ENCODE data around the gene TBC1D8.

The TBC1D8 gene

DNA sequence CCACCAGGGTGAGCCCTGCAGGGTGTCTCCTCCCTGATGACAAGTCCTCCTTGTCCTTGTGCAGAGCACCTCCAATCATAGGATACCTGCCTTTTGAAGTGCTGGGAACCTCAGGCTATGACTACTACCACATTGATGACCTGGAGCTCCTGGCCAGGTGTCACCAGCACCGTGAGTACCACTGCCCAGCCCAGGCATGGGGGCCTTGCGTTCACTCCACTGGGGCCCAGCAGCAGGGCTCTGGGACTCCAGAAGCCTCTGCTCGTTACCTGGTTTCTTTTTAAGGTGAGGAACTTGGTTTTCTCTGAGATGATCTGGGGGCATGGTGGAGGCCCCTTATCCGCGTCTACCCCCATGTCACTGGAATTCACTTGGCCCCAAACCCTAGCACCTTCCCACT, 185.6 kb downstream of the TBC1D8 start:
- Histone ChIP-seq H3K4me1 (ENCODE audit: insufficient read depth, insufficient read length) (no peaks in the 10 kb centered on the region), H3K36me3 (ENCODE audit: insufficient read depth, insufficient read length, low read length) (no peaks in the 10 kb centered on the region), H3K4me3 (ENCODE audit: insufficient read length, low read depth) (no peak overlapping the region), H3K9ac (ENCODE audit: insufficient read length, low read depth) (no peak overlapping the region), H3K27me3 (ENCODE audit: insufficient read depth, insufficient read length) (no peaks in the 10 kb centered on the region), H3K9me3 (ENCODE audit: insufficient read depth, low read length) (no peaks in the 10 kb centered on the region)
- DNase-seq (ENCODE audit: low read depth, low spot score) = no peak
- TF ChIP-seq YY1 (IDR thresholded peaks at IDR 0.05; ENCODE audit: insufficient read depth, insufficient read length) = no peak
- no peak for TF ChIP-seq ZNF274 (IDR thresholded peaks at IDR 0.05; ENCODE audit: low read depth, low read length)
- TF ChIP-seq SUZ12 (IDR thresholded peaks at IDR 0.05; ENCODE audit: extremely low read depth, insufficient read depth, insufficient read length) = no peak

DNA sequence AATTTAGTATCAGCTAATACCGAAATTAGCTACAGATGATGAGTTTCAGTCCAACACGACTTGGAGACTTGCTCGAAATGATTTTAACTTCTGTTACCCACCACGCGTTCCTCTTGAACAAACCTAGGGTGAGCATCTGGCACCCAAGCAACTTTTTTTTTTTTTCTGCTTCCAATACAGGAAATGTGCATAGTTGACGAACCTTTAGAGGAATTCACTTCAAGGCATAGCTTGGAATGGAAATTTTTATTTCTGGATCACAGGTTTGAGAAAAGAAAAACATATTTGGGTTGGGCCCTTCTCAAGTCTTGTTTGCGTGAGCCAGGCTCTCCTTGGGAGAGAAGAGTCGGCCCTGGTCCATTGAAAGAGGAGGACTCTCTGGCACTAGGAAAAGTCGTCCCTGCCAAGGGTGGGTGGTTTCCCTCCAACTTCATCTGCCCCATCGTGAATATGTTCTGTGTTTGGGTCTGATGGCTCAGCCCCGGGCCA, 186.5 kb downstream of the TBC1D8 start:
- Histone ChIP-seq H3K4me3 (ENCODE audit: insufficient read length, low read depth) (no peak overlapping the region), H3K27me3 (ENCODE audit: insufficient read depth, insufficient read length) (no peaks in the 10 kb centered on the region), H3K36me3 (ENCODE audit: insufficient read depth, insufficient read length, low read length) (no peaks in the 10 kb centered on the region)

GRCh38 chr2:100964222-100964621, 187.0 kb downstream of the TBC1D8 start:
- no peaks in the 10 kb centered on the region for H3K27me3 ChIP-seq (ENCODE audit: insufficient read depth, insufficient read length)
- H3K4me1 ChIP-seq (ENCODE audit: insufficient read depth, insufficient read length) = no peaks in the 10 kb centered on the region
- no peaks in the 10 kb centered on the region for H3K9me3 ChIP-seq (ENCODE audit: insufficient read depth, low read length)
- DNase-seq (ENCODE audit: low read depth, low spot score) = no peak
- no peak overlapping the region for H3K9ac ChIP-seq (ENCODE audit: insufficient read length, low read depth)
- H3K36me3 ChIP-seq (ENCODE audit: insufficient read depth, insufficient read length, low read length) = no peaks in the 10 kb centered on the region
- H3K4me3 ChIP-seq (ENCODE audit: insufficient read length, low read depth) = no peak overlapping the region
- no peak for TF ChIP-seq SUZ12 (IDR thresholded peaks at IDR 0.05; ENCODE audit: extremely low read depth, insufficient read depth, insufficient read length)
- TF ChIP-seq ZNF274 (IDR thresholded peaks at IDR 0.05; ENCODE audit: low read depth, low read length) = no peak
- TF ChIP-seq YY1 (IDR thresholded peaks at IDR 0.05; ENCODE audit: insufficient read depth, insufficient read length) = no peak

More for the DNA sequence above, 186.5 kb downstream of the TBC1D8 start:
- Histone ChIP-seq H3K9ac (ENCODE audit: insufficient read length, low read depth) (no peak overlapping the region), H3K9me3 (ENCODE audit: insufficient read depth, low read length) (no peaks in the 10 kb centered on the region), H3K4me1 (ENCODE audit: insufficient read depth, insufficient read length) (no peaks in the 10 kb centered on the region)
- no peak for DNase-seq (ENCODE audit: low read depth, low spot score)
- no peak for TF ChIP-seq ZNF274 (IDR thresholded peaks at IDR 0.05; ENCODE audit: low read depth, low read length)
- no peak for TF ChIP-seq SUZ12 (IDR thresholded peaks at IDR 0.05; ENCODE audit: extremely low read depth, insufficient read depth, insufficient read length)

DNA sequence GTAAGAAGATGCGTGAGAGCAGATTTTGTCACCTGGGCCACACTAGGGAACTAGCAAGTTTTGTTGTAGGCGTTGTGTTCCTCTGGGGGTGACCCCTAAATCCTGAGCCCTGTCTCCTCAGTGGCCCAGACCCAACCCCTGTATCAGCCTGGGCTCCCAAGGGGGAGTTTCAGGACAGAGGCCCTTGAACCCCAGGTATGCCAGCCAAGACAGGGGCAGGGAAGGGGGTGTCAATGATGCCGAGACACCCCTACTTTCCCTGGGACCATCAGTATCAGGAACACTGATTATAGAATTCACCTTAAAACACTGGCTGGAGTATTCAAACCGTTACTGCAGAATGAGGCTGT, 188.2 kb downstream of the TBC1D8 start:
- H3K36me3 ChIP-seq (ENCODE audit: insufficient read depth, insufficient read length, low read length) = no peaks in the 10 kb centered on the region
- no peaks in the 10 kb centered on the region for H3K9me3 ChIP-seq (ENCODE audit: insufficient read depth, low read length)
- H3K4me1 ChIP-seq (ENCODE audit: insufficient read depth, insufficient read length) = no peaks in the 10 kb centered on the region
- no peak overlapping the region for H3K9ac ChIP-seq (ENCODE audit: insufficient read length, low read depth)
- TF ChIP-seq YY1 (IDR thresholded peaks at IDR 0.05; ENCODE audit: insufficient read depth, insufficient read length) (no peak), ZNF274 (IDR thresholded peaks at IDR 0.05; ENCODE audit: low read depth, low read length) (no peak), SUZ12 (IDR thresholded peaks at IDR 0.05; ENCODE audit: extremely low read depth, insufficient read depth, insufficient read length) (no peak)
- no peak overlapping the region for H3K4me3 ChIP-seq (ENCODE audit: insufficient read length, low read depth)
- DNase-seq (ENCODE audit: low read depth, low spot score) = no peak
- H3K27me3 ChIP-seq (ENCODE audit: insufficient read depth, insufficient read length) = no peaks in the 10 kb centered on the region

DNA sequence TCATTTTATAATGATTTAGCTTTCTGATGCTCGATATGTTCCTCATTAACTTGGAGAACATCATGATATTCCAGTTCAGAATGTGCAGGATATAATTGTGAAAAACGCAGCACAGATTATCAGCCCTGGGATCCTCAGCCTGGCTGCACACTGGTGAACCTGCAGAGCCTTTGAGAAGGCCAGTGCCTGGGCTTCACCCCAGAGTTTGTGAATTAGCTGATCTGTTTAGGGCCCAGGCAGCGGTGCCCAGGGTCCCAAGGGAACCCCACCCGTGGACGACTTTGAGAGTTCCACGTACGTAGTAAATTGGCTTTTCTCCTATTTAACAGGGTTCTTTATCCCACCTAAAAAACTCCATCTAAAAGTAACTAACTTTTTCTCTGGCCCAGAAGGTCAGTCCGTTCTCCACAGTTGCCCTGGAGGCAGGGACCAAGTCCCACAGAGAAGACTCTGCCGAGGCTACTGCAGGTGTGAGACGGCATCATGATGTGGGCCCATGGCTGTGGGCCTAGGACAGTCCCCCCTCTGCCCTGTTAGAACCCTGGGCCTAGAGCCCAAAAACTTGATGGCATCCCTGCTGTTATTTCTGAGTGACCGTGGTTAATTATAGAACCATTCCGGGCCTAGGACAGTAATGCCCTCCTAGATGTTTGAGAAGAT, 188.7 kb downstream of the TBC1D8 start:
- DNase-seq (ENCODE audit: low read depth, low spot score) = no peak
- H3K36me3 ChIP-seq (ENCODE audit: insufficient read depth, insufficient read length, low read length) = no peaks in the 10 kb centered on the region
- no peak overlapping the region for H3K9ac ChIP-seq (ENCODE audit: insufficient read length, low read depth)
- no peaks in the 10 kb centered on the region for H3K4me1 ChIP-seq (ENCODE audit: insufficient read depth, insufficient read length)
- H3K9me3 ChIP-seq (ENCODE audit: insufficient read depth, low read length) = no peaks in the 10 kb centered on the region
- H3K27me3 ChIP-seq (ENCODE audit: insufficient read depth, insufficient read length) = no peaks in the 10 kb centered on the region
- TF ChIP-seq ZNF274 (IDR thresholded peaks at IDR 0.05; ENCODE audit: low read depth, low read length) (no peak), SUZ12 (IDR thresholded peaks at IDR 0.05; ENCODE audit: extremely low read depth, insufficient read depth, insufficient read length) (no peak), YY1 (IDR thresholded peaks at IDR 0.05; ENCODE audit: insufficient read depth, insufficient read length) (no peak)
- H3K4me3 ChIP-seq (ENCODE audit: insufficient read length, low read depth) = no peak overlapping the region

DNA sequence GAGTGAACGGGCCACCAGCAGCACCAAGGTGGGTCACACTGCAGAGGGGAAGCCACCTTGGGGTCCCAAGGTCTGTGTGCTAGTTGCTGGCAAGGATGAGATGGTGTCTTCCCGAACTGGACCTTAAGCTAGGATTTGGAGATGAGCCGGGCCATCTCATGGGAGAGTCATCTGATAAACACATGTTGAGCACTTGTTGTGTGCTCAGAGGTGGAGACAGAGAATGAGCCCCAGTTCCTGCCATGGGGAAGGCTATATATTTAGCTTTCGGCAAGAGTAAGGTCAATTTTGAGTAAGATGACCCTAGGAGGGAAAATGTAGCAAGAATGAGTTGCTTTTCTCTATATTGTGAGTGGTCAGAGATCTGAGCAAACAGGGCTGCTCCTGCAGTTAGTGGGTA, 190.5 kb downstream of the TBC1D8 start:
- no peak overlapping the region for H3K9ac ChIP-seq (ENCODE audit: insufficient read length, low read depth)

DNA sequence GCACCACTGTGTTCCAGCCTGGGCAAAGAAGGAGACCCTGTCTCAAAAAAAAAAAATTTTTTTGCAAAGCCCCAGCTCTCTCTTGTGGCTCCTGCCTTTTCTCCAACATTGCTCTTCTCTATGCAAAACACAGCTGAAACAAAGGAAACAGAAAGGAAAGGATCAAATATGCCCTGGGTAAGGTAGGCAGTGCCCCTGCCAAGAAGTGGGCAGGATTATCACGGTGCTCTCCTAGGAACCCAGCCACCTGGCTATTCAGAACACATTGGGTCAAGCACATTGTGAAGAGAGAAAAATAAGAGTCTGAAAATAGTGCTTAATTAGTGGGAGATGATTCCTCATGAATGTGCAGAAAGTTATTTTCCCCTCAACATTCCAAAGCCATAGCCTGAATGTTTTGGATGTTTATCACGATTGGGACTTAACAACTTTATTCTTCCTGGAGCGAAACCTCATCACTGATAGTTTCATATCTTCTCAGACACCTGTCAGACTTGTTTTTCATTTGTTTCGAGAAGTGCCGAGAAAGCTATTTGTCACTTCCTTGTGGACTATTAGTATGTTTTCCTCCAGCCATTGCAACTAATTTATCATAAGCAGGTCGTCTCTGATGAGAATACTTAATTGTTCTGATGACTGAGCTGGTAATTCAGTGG, 191.8 kb downstream of the TBC1D8 start:
- no peaks in the 10 kb centered on the region for H3K4me1 ChIP-seq (ENCODE audit: insufficient read depth, insufficient read length)
- H3K9me3 ChIP-seq (ENCODE audit: insufficient read depth, low read length) = no peaks in the 10 kb centered on the region
- H3K36me3 ChIP-seq (ENCODE audit: insufficient read depth, insufficient read length, low read length) = no peaks in the 10 kb centered on the region
- DNase-seq (ENCODE audit: low read depth, low spot score) = no peak
- H3K9ac ChIP-seq (ENCODE audit: insufficient read length, low read depth) = no peak overlapping the region
- no peak for TF ChIP-seq ZNF274 (IDR thresholded peaks at IDR 0.05; ENCODE audit: low read depth, low read length)
- no peak for TF ChIP-seq YY1 (IDR thresholded peaks at IDR 0.05; ENCODE audit: insufficient read depth, insufficient read length)
- no peak for TF ChIP-seq SUZ12 (IDR thresholded peaks at IDR 0.05; ENCODE audit: extremely low read depth, insufficient read depth, insufficient read length)
- no peaks in the 10 kb centered on the region for H3K27me3 ChIP-seq (ENCODE audit: insufficient read depth, insufficient read length)
- no peak overlapping the region for H3K4me3 ChIP-seq (ENCODE audit: insufficient read length, low read depth)

More for the DNA sequence above, 190.5 kb downstream of the TBC1D8 start:
- no peak for DNase-seq (ENCODE audit: low read depth, low spot score)
- Histone ChIP-seq H3K27me3 (ENCODE audit: insufficient read depth, insufficient read length) (no peaks in the 10 kb centered on the region), H3K4me1 (ENCODE audit: insufficient read depth, insufficient read length) (no peaks in the 10 kb centered on the region), H3K36me3 (ENCODE audit: insufficient read depth, insufficient read length, low read length) (no peaks in the 10 kb centered on the region), H3K9me3 (ENCODE audit: insufficient read depth, low read length) (no peaks in the 10 kb centered on the region), H3K4me3 (ENCODE audit: insufficient read length, low read depth) (no peak overlapping the region)
- TF ChIP-seq YY1 (IDR thresholded peaks at IDR 0.05; ENCODE audit: insufficient read depth, insufficient read length) (no peak), SUZ12 (IDR thresholded peaks at IDR 0.05; ENCODE audit: extremely low read depth, insufficient read depth, insufficient read length) (no peak), ZNF274 (IDR thresholded peaks at IDR 0.05; ENCODE audit: low read depth, low read length) (no peak)

Data from NT2/D1 (cell line).